Middle frontal gyrus (tissue), 1 donor: ENCODE data around the gene OCRL.

Source experiments
- DNase-seq: peaks from one replicate; pipeline ENCODE4 v3.0.0-alpha.2; 2015; ENCODE audit warnings: low spot score; ENCODE audit errors: extremely low spot score

OCRL gene

GRCh38 chrX:129540068-129540653, at the start of gene OCRL:
TSS of gene OCRL (plus strand) at chrX:129540259. CDS start at chrX:129540440, 181 bp downstream.
- no peak for DNase-seq

GRCh38 chrX:129490330-129490729, 49.7 kb upstream of the OCRL start:
- no peak for DNase-seq

GRCh38 chrX:129493643-129494042, 46.4 kb upstream of the OCRL start:
- no peak for DNase-seq

- no peak for DNase-seq
Observed at GRCh38 chrX:129494887-129495286, 45.2 kb upstream of the OCRL start.

- no peak for DNase-seq
Observed at GRCh38 chrX:129495900-129496299, 44.2 kb upstream of the OCRL start.

GRCh38 chrX:129496625-129497024, 43.4 kb upstream of the OCRL start:
- no peak for DNase-seq

- DNase-seq, result no peak
Observed at GRCh38 chrX:129497146-129497843, 42.8 kb upstream of the OCRL start.

- DNase-seq, result no peak
Observed at GRCh38 chrX:129510331-129510730, 29.7 kb upstream of the OCRL start.

GRCh38 chrX:129511689-129512088, 28.4 kb upstream of the OCRL start:
- no peak for DNase-seq

- DNase-seq, result no peak
Observed at GRCh38 chrX:129512409-129512808, 27.6 kb upstream of the OCRL start.

GRCh38 chrX:129516402-129516801, 23.7 kb upstream of the OCRL start:
- DNase-seq, result no peak

- DNase-seq, result no peak
Observed at GRCh38 chrX:129520151-129520550, 19.9 kb upstream of the OCRL start.

- no peak for DNase-seq
Observed at GRCh38 chrX:129522184-129523078, 17.6 kb upstream of the OCRL start.

GRCh38 chrX:129523079-129523911, 16.8 kb upstream of the OCRL start, which contains the start of gene SMARCA1:
TSS of gene SMARCA1 (minus strand) at chrX:129523490. CDS start at chrX:129523370, 120 bp downstream.
- DNase-seq, result no peak

GRCh38 chrX:129524250-129524850, 15.7 kb upstream of the OCRL start:
- DNase-seq, result no peak

- DNase-seq, result no peak
Observed at GRCh38 chrX:129525162-129525561, 14.9 kb upstream of the OCRL start.

- no peak for DNase-seq
Observed at GRCh38 chrX:129525896-129526295, 14.2 kb upstream of the OCRL start.

GRCh38 chrX:129529685-129530281, 10.3 kb upstream of the OCRL start:
- no peak for DNase-seq

- no peak for DNase-seq
Observed at GRCh38 chrX:129530410-129530809, 9.6 kb upstream of the OCRL start.

- no peak for DNase-seq
Observed at GRCh38 chrX:129531132-129531531, 8.9 kb upstream of the OCRL start.
